Anterior cingulate cortex (tissue), 58 donors: ENCODE results near the gene GGNBP2.
"Not testable (repeated sequence)": the region's sequence is repeated elsewhere in the genome, so short reads cannot be mapped to it uniquely, and the experiment has no call there.

Experiments
- DNase-seq, 58 donors: peaks; one replicate each; lab custom pipeline; 2025; lab: John Stamatoyannopoulos, UW

GGNBP2 gene

GRCh38 chr17:36544307-36545076 lies at the start of gene GGNBP2:
TSS of gene GGNBP2 (plus strand) at chr17:36544919. CDS start at chr17:36545725, 806 bp downstream.
- peak; percentile 37 to 94 (median 86) for DNase-seq

- no peak for DNase-seq
These were observed 49.6 kb upstream of the GGNBP2 start for GRCh38 chr17:36495076-36495578.

DNA sequence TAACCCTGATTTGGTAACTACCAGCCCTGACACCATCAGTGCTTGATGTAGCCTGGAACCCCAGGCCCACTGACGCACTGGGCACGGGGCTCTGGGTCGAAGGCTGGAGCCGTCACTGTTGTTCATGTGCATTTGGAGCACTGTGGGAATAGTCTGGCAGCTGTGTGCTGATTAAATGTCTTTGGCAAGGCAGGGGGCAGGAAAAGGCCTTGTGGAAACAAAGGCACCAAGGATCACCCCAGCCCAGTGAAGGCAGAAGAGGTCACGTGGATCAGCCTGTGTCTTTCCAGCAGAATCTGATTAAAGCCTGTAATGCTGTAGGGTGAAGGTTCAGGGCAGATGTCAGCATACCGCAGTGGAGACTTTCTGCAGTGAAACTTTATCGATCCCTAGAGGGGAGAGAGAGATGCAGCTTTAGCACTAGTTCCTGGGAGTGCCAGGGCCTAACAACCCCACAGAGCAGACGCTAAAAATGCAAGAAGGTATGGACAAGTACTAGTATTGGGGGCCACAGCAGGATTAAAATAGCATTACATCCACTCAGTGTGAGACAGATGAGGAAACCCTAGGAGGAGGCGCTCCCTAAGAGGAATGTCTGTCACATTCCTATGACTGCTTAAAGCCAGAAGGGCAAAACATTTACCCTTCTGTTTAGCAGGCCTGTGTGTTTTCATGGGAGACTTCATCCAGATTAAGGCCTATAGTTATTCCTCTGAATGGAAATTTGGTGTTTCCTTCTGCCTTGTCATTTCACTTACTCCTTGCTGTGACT lies 48.5 kb upstream of the GGNBP2 start:
- peak in 26 of 58 donors; percentile 3 to 65 (median 30) for DNase-seq

GRCh38 chr17:36498155-36498554 lies 46.6 kb upstream of the GGNBP2 start:
- no peak for DNase-seq

GRCh38 chr17:36498560-36499300 lies 46.0 kb upstream of the GGNBP2 start:
- no peak for DNase-seq

- no peak for DNase-seq
These were observed 43.9 kb upstream of the GGNBP2 start for GRCh38 chr17:36500745-36501225.

DNA sequence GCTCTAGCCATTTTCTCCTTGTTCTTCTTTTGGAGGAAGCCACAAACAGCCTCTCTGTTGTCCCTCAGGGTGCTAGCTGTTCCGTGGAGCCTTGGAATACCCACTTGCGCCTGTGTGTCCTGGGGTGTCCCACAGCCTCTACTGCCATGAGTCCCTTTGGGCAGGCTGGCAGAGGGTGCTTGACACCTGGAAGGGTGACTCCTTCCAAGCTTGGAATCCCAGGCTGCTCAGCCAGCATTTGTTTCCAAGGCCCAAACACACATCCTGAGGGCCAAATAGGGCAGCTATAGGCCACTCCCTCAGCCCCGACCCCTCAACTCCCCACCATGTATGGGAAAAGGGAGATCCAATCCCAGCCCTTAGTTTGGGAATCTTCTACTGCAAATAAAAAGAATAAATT lies 43.4 kb upstream of the GGNBP2 start:
- no peak for DNase-seq

DNA sequence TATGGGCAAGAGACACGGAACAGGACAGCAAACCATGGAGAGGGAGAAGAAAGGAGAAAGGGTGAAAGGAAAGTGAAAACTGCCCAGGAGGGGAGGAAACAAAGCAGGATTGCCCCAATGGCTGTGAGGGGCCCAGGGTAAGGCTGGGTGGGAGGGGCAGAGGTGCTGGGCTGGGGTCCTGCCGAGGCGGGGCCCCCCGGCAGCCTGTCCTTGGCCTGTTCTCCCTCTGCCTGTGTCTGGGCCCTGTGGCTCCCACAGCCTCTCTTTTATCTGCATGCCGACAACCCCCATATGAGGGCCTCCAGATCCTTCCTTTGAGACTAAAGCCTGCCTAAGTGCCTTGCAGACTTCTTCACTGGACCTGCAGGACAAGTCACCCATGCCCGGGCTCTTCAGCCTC lies 42.8 kb upstream of the GGNBP2 start:
- no peak for DNase-seq

- no peak for DNase-seq
These were observed 41.1 kb upstream of the GGNBP2 start for GRCh38 chr17:36503456-36504155.

DNA sequence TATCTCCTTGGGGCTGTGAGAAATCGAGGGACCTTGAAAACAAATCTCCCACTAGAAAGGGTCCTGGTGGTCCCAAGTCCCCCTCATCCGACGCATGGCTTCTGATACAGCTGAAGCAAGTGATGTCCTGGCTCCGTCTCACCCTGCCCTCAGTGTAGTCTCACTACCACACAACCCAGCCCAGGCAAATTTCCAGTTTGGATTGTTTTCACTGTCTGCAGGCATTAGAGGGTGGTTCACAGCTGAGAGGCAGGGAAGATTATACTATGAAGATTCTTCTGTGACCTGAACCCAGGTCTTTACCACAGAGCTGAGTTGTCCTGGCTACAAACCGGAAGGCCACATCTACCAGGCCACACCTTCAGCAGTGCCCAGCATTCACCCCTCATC lies 40.6 kb upstream of the GGNBP2 start:
- no peak for DNase-seq

DNA sequence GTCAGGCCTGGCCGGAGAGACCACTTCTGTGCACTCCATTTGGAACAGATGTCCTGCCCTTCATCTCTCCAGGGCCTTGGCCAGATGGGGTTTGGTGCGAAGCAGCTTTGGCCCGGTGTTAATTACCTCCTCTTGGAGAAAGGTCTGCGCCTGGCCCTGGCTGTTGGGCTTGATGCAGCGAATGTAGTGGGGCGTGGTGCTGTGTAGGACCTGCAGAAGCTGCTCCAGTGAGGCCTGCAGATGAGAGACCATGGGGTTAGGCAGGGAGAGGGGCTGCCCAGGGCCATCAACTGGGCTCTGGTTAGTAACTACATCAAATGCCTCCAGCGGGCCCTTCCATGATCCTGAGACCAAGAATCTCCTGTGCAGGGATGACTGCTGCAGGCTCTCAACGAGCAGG lies 39.5 kb upstream of the GGNBP2 start:
- no peak for DNase-seq

- DNase-seq, result no peak
These were observed 38.4 kb upstream of the GGNBP2 start for GRCh38 chr17:36506249-36506826.

- no peak for DNase-seq
These were observed 37.9 kb upstream of the GGNBP2 start for GRCh38 chr17:36506831-36507230.

DNA sequence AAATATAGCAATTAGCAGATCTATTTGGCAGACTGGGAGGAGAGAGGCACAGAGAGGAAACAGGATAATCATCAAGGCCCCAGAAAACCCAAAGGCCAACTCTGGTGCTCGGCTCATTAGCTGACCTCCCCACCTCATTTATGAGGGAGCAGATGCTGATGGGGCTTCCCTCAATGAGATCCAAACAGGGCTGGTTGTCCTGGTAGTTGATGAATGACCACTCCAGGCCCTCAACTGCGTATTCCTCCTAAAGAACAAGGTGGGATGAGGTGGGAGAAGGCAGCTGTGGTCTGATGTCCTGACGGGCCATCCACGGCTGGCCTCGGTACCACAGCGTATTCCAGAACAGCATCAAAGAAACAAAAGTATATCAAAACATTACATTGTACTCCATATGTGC lies 37.5 kb upstream of the GGNBP2 start:
- no peak for DNase-seq

DNA sequence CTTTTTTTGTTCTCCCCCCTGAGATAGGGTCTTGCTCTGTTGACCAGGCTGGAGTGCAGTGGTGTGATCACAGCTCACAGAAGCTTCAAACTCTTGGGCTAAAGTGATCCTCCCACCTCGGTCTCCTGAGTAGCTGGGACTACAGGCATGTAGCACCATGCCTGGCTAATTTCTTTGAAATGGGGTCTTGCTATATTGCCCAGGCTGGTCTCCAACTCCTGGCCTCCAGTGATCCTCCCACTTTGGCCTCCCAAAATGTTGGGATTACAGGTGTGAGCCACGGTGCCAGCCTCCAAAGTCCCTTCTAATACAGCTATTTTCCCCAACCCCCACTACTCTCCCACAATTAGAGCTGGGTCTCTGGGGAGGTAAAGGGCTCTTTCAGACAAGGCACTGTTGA lies 36.3 kb upstream of the GGNBP2 start:
- not testable (repeated sequence) for DNase-seq

GRCh38 chr17:36509272-36509985 lies 35.3 kb upstream of the GGNBP2 start:
- no peak for DNase-seq

DNA sequence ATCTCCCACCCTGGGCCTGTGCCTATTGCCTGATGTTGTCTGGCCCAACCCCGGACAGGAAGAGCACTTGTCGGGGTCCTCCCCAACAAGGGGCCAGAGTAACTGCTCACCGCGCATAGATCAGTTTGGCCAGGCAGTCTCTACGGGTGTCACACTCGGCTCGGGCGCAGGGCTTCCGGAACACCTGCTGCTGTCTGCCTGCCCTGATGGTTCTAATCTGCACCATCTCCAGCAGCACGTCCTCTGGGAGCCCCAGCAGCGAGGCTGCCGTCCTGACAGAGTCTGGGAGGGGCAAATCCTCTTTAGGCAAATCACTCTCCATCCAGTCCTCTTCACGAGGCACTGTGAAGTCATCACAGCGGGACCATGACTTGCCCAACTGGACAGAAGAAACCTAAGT lies 34.1 kb upstream of the GGNBP2 start:
- DNase-seq, result no peak

- no peak for DNase-seq
These were observed 33.5 kb upstream of the GGNBP2 start for GRCh38 chr17:36511216-36511615.

DNA sequence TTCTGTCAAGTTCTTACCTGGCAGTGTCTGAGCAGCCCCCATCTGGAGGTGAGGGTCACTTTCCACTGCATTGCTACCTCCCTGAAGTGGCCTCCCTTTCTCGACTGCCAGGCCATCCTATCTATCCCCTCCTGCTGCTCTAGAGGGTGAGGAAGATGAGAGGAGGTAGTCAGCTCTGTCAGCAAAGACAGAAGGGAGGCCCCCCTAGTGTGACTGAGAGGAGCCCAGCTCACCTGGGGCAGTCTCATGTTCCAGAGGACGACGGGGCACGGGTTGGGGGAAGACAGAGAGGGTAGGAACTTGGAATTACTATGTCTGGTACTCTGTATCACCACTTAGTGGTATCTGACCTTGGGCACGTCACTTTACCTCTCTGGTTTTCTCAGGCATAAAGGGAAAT lies 32.1 kb upstream of the GGNBP2 start:
- DNase-seq, result no peak
